ENCODE results near the gene SREK1. TPM values are rescaled to one million over a fixed set of nuclear protein-coding genes. Genes with fewer than 3 reads are reported as not detected.

Gene SREK1
- total RNA-seq, 1 experiment from 2014 or later: 59.6 TPM

DNA sequence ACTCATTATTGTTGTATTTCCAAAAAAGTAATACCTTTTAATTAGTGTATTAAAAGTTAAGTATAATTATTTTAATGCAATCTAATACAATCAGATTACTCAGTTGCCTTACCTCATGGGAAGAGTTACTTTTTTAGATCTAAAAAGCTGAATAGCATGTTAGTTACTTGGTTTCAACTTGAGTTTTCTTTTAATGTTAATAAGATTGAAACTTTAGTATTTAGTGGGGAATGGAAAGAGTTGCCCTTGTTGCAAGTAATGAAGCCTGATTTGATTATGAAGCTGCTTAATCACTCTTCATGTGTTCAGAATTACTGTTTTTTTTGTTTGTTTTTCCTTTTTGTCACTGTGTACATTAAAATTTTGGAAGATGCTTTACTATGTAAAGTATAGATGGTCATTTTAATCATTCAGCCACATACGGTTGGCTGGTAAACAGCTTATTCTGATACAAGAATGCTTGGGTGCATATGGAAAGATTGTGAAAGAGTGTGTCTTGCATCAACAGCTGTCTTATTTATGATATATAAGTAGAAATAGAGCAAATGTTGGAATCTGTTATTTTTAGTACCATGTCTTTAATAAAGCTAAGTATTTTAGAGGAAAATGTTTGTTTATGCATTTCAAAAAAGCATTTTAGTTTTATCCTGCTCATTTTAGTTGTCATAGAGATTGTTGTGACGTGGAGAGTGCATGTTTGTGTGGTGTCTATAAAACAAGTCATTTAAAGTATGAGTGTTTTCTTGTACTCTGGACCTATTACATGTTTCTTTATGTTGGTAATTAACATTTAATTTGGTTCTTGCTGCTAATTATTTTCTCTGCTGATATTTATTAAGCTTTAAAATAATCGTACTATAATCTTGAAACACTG, 36.4 kb downstream of the SREK1 start:
- Histone ChIP-seq H3K18ac (ENCODE audit: insufficient read length, low read depth, low read length) (no peak overlapping the region), H3K23ac (ENCODE audit: insufficient read length, low read depth, low read length) (no peak overlapping the region), H3K4ac (ENCODE audit: low read depth, low read length) (no peak overlapping the region), H2AFZ (ENCODE audit: low read length) (no peak overlapping the region), H3T11ph (ENCODE audit: low read length) (no peak overlapping the region), H2BK15ac (ENCODE audit: low read depth, low read length) (no peak overlapping the region), H3K14ac (ENCODE audit: insufficient read depth, low read length) (no peak overlapping the region), H4K8ac (replicated peaks; ENCODE audit: insufficient read length, low read depth, low read length) (no peak overlapping the region), H3K23me2 (ENCODE audit: insufficient read length, low read depth, low read length, poor library complexity, severe bottlenecking) (no peaks in the 10 kb centered on the region), H3K79me1 (ENCODE audit: insufficient read depth, low read depth, low read length, poor library complexity, severe bottlenecking) (no peaks in the 10 kb centered on the region), H3K79me2 (ENCODE audit: insufficient read depth, low read length) (no peaks in the 10 kb centered on the region), H4K91ac (ENCODE audit: insufficient read length, low read depth, low read length) (no peak overlapping the region), H3K9ac (ENCODE audit: extremely low read depth, insufficient read length, low read length) (no peak overlapping the region), H2BK20ac (ENCODE audit: low read depth, low read length, poor library complexity, severe bottlenecking) (no peak overlapping the region), H2BK120ac (ENCODE audit: low read depth, low read length, poor library complexity, severe bottlenecking) (no peak overlapping the region), H4K20me1 (ENCODE audit: control insufficient read depth, insufficient read depth, insufficient read length) (no peaks in the 10 kb centered on the region), H2AK5ac (ENCODE audit: insufficient read length, low read length) (no peak overlapping the region), H3K9me3 (ENCODE audit: control insufficient read depth, low read depth, low read length) (no peaks in the 10 kb centered on the region), H3K27ac (ENCODE audit: insufficient read length, low read depth, low read length) (no peak overlapping the region), H2BK12ac (ENCODE audit: insufficient read length, low read depth, low read length) (no peak overlapping the region), H3K56ac (ENCODE audit: insufficient read length, low read depth, low read length) (no peak overlapping the region), H4K5ac (ENCODE audit: insufficient read length, low read depth, low read length) (no peak overlapping the region), H3K4me1 (ENCODE audit: insufficient read depth, low read length) (no peaks in the 10 kb centered on the region), H2BK5ac (ENCODE audit: insufficient read length, low read length) (no peak overlapping the region), H3K4me2 (ENCODE audit: insufficient read depth, insufficient read length, low read length) (no peak overlapping the region), H3K27me3 (ENCODE audit: insufficient read depth, low read length) (no peaks in the 10 kb centered on the region)
- Mint-ChIP-seq H3K27me3 (ENCODE audit: low read depth) (no peaks in the 10 kb centered on the region), H3K36me3 (ENCODE audit: insufficient read depth in 1 of 3, low read depth in 3 of 3) (peaks cover 12 to 58% (median 41%) of the 10 kb centered on the region in 3 experiments; a peak in 6 of 7 replicates), H3K4me1 (no peaks in the 10 kb centered on the region), H3K27ac (no peak overlapping the region; a peak in 1 of 7 replicates), H3K4me3 (no peak overlapping the region), H3K9me3 (no peaks in the 10 kb centered on the region)
- WGBS (ENCODE audit: extremely low coverage, insufficient read length, low lambda C conversion rate): no CpG with 5 or more reads among the region's 3 CpGs
- DNase-seq: no peak
- TF ChIP-seq, protein P1, sequence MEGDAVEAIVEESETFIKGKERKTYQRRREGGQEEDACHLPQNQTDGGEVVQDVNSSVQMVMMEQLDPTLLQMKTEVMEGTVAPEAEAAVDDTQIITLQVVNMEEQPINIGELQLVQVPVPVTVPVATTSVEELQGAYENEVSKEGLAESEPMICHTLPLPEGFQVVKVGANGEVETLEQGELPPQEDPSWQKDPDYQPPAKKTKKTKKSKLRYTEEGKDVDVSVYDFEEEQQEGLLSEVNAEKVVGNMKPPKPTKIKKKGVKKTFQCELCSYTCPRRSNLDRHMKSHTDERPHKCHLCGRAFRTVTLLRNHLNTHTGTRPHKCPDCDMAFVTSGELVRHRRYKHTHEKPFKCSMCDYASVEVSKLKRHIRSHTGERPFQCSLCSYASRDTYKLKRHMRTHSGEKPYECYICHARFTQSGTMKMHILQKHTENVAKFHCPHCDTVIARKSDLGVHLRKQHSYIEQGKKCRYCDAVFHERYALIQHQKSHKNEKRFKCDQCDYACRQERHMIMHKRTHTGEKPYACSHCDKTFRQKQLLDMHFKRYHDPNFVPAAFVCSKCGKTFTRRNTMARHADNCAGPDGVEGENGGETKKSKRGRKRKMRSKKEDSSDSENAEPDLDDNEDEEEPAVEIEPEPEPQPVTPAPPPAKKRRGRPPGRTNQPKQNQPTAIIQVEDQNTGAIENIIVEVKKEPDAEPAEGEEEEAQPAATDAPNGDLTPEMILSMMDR (conservative IDR thresholded peaks at IDR 0.05): no peak
